Neural cell (in vitro differentiated cells): ENCODE data around the gene MS4A3.

Experiments used
- EP300 ChIP-seq: fragments of 450-650 bp; conservative IDR thresholded peaks from 2 replicates; pipeline ENCODE4 v1.6.1; 2014; ENCODE audit warnings: antibody characterized with exemption, mild to moderate bottlenecking, moderate library complexity; ENCODE audit not compliant: poor library complexity, severe bottlenecking
- MXI1 ChIP-seq: fragments of 450-650 bp; conservative IDR thresholded peaks from 2 replicates; pipeline ENCODE4 v1.6.1; 2014; ENCODE audit warnings: antibody characterized with exemption, mild to moderate bottlenecking; ENCODE audit not compliant: poor library complexity, severe bottlenecking
- POLR2AphosphoS5 ChIP-seq: IDR thresholded peaks from 2 replicates; pipeline ENCODE4 v1.6.1; 2012
- RAD21 ChIP-seq: fragments of 450-650 bp; conservative IDR thresholded peaks from 2 replicates; pipeline ENCODE4 v1.6.1; 2014; ENCODE audit warnings: antibody characterized with exemption, mild to moderate bottlenecking, moderate library complexity
- REST ChIP-seq: IDR thresholded peaks from 2 replicates; pipeline ENCODE4 v1.6.1; 2012; ENCODE audit warnings: borderline replicate concordance
- TAF1 ChIP-seq: IDR thresholded peaks from 2 replicates; pipeline ENCODE4 v1.6.1; 2012; ENCODE audit warnings: low read depth
- TF ChIP-seq, protein P1 (sequence below): fragments of 450-650 bp; IDR thresholded peaks from 2 replicates; pipeline ENCODE4 v1.5.1; 2014; ENCODE audit warnings: antibody characterized with exemption, mild to moderate bottlenecking, moderate library complexity; ENCODE audit not compliant: poor library complexity, severe bottlenecking

GRCh38 chr11:60080535-60080934 is 24.1 kb downstream of the MS4A3 start:
- TF ChIP-seq POLR2AphosphoS5 (no peak), EP300 (no peak), TAF1 (no peak), RAD21 (no peak), MXI1 (no peak), REST (no peak)
- TF ChIP-seq, protein P1, sequence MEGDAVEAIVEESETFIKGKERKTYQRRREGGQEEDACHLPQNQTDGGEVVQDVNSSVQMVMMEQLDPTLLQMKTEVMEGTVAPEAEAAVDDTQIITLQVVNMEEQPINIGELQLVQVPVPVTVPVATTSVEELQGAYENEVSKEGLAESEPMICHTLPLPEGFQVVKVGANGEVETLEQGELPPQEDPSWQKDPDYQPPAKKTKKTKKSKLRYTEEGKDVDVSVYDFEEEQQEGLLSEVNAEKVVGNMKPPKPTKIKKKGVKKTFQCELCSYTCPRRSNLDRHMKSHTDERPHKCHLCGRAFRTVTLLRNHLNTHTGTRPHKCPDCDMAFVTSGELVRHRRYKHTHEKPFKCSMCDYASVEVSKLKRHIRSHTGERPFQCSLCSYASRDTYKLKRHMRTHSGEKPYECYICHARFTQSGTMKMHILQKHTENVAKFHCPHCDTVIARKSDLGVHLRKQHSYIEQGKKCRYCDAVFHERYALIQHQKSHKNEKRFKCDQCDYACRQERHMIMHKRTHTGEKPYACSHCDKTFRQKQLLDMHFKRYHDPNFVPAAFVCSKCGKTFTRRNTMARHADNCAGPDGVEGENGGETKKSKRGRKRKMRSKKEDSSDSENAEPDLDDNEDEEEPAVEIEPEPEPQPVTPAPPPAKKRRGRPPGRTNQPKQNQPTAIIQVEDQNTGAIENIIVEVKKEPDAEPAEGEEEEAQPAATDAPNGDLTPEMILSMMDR: no peak
